Natural killer cell treated with Interleukin-12 subunit alpha and Interleukin-12 subunit beta and Interleukin-15 and Interleukin-18, amount 100 ng/mL, for 72 hours (primary cell): ENCODE measurements around the gene ELAVL2. TPM values are rescaled to one million over a fixed set of nuclear protein-coding genes. Genes with fewer than 3 reads are reported as not detected.

ENCODE experiments used
- ATAC-seq, 2 donors: fragments of 150-1000 bp; cut with Tn5 transposase in 1 of 2; sonication (Bioruptor Pico), chemical (Tn5 transposase) in 1 of 2; 2 replicates each; pipeline ENCODE4 v1.10.0; 2021
- DNase-seq: peaks from one replicate; pipeline ENCODE4 v3.0.0; 2022; ENCODE audit warnings: low spot score
- H3K27ac Mint-ChIP-seq, 2 donors: 1 replicate in 1 of 2; 2 replicates in 1 of 2; pipeline ENCODE4 v1.8.0; 2022; ENCODE audit warnings: mixed read lengths in 2 of 2, mild to moderate bottlenecking in 1 of 2, moderate library complexity in 1 of 2
- H3K27me3 Mint-ChIP-seq, 2 donors: 1 replicate in 1 of 2; 2 replicates in 1 of 2; pipeline ENCODE4 v1.8.0; 2022; ENCODE audit warnings: mixed read lengths in 2 of 2
- H3K36me3 Mint-ChIP-seq: one replicate; pipeline ENCODE4 v1.8.0; 2022; ENCODE audit warnings: mixed read lengths
- H3K4me1 Mint-ChIP-seq, 2 donors: 1 replicate in 1 of 2; 2 replicates in 1 of 2; pipeline ENCODE4 v1.8.0; 2022; ENCODE audit warnings: low read depth in 2 of 2, mixed read lengths in 2 of 2, mild to moderate bottlenecking in 1 of 2
- H3K4me3 Mint-ChIP-seq: one replicate; pipeline ENCODE4 v1.8.0; 2022; ENCODE audit warnings: mixed read lengths
- H3K9me3 Mint-ChIP-seq: 2 replicates; pipeline ENCODE4 v1.8.0; 2022; ENCODE audit warnings: mixed read lengths
- total RNA-seq, 2 donors: library from RNA; stranded (reverse); gene quantifications; one replicate each; pipeline ENCODE4 v1.2.3, GENCODE V29; 2022

Gene ELAVL2
- not detected for total RNA-seq

GRCh38 chr9:23826120-23826629 is at the start of gene ELAVL2:
Gene ELAVL2 (minus strand): TSS chr9:23826240. CDS start chr9:23762234, 64,006 bp downstream.
- no peak within 1 kb of the TSS for H3K27ac Mint-ChIP-seq
- H3K36me3 Mint-ChIP-seq = no peaks in the 10 kb centered on the region
- H3K27me3 Mint-ChIP-seq = peaks cover 0 to 11% of the 10 kb centered on the region in 2 donors
- H3K4me1 Mint-ChIP-seq = no peaks in the 10 kb centered on the region
- H3K4me3 Mint-ChIP-seq = no peak within 1 kb of the TSS
- no peak for DNase-seq
- ATAC-seq = no peak
- H3K9me3 Mint-ChIP-seq = peaks cover 3% of the 10 kb centered on the region

- DNase-seq (no peak), ATAC-seq (no peak)
- Mint-ChIP-seq H3K36me3 (peaks cover 8% of the 10 kb centered on the region), H3K9me3 (peaks cover 14% of the 10 kb centered on the region), H3K4me1 (no peaks in the 10 kb centered on the region), H3K27ac (no peak overlapping the region), H3K27me3 (no peaks in the 10 kb centered on the region), H3K4me3 (no peak overlapping the region)
Measured at GRCh38 chr9:23858234-23858633, 32.2 kb upstream of the ELAVL2 start.

GRCh38 chr9:23855873-23856604 is 30.0 kb upstream of the ELAVL2 start:
- Mint-ChIP-seq H3K4me3 (no peak overlapping the region), H3K27me3 (peaks cover 4 to 6% of the 10 kb centered on the region in 2 donors), H3K27ac (no peak overlapping the region), H3K9me3 (peaks cover 4% of the 10 kb centered on the region), H3K4me1 (no peaks in the 10 kb centered on the region), H3K36me3 (peaks cover 13% of the 10 kb centered on the region)
- ATAC-seq (no peak), DNase-seq (no peak)

- H3K4me1 Mint-ChIP-seq = no peaks in the 10 kb centered on the region
- H3K9me3 Mint-ChIP-seq = peaks cover 13% of the 10 kb centered on the region
- DNase-seq = no peak
Measured at GRCh38 chr9:23850690-23851629, 24.9 kb upstream of the ELAVL2 start.

GRCh38 chr9:23850242-23850689 is 24.2 kb upstream of the ELAVL2 start:
- H3K4me3 Mint-ChIP-seq = no peak overlapping the region
- ATAC-seq = no peak
- no peak for DNase-seq
- H3K9me3 Mint-ChIP-seq = peaks cover 13% of the 10 kb centered on the region
- H3K27ac Mint-ChIP-seq = no peak overlapping the region
- no peaks in the 10 kb centered on the region for H3K4me1 Mint-ChIP-seq
- peaks cover 21% of the 10 kb centered on the region for H3K36me3 Mint-ChIP-seq
- peaks cover 6 to 9% of the 10 kb centered on the region in 2 donors for H3K27me3 Mint-ChIP-seq

More at GRCh38 chr9:23850690-23851629, 24.9 kb upstream of the ELAVL2 start:
- peaks cover 6 to 9% of the 10 kb centered on the region in 2 donors for H3K27me3 Mint-ChIP-seq
- peaks cover 21% of the 10 kb centered on the region for H3K36me3 Mint-ChIP-seq
- H3K4me3 Mint-ChIP-seq = no peak overlapping the region
- H3K27ac Mint-ChIP-seq = no peak overlapping the region
- no peak for ATAC-seq

GRCh38 chr9:23849379-23850035 is 23.5 kb upstream of the ELAVL2 start:
- Mint-ChIP-seq H3K27ac (no peak overlapping the region), H3K9me3 (peaks cover 13% of the 10 kb centered on the region), H3K27me3 (peaks cover 6 to 9% of the 10 kb centered on the region in 2 donors), H3K36me3 (peaks cover 21% of the 10 kb centered on the region), H3K4me3 (no peak overlapping the region), H3K4me1 (no peaks in the 10 kb centered on the region)
- no peak for ATAC-seq
- no peak for DNase-seq

- Mint-ChIP-seq H3K9me3 (peaks cover 7% of the 10 kb centered on the region), H3K36me3 (no peaks in the 10 kb centered on the region), H3K27ac (no peak overlapping the region), H3K27me3 (no peaks in the 10 kb centered on the region), H3K4me3 (no peak overlapping the region), H3K4me1 (no peaks in the 10 kb centered on the region)
- ATAC-seq (no peak), DNase-seq (no peak)
Measured at GRCh38 chr9:23842565-23843129, 16.6 kb upstream of the ELAVL2 start.

GRCh38 chr9:23841304-23841703 is 15.3 kb upstream of the ELAVL2 start:
- Mint-ChIP-seq H3K27ac (no peak overlapping the region), H3K36me3 (no peaks in the 10 kb centered on the region), H3K4me1 (no peaks in the 10 kb centered on the region), H3K4me3 (no peak overlapping the region), H3K27me3 (no peaks in the 10 kb centered on the region), H3K9me3 (peaks cover 7% of the 10 kb centered on the region)
- ATAC-seq (no peak), DNase-seq (no peak)

GRCh38 chr9:23837038-23837437 is 11.0 kb upstream of the ELAVL2 start:
- ATAC-seq = no peak
- no peaks in the 10 kb centered on the region for H3K4me1 Mint-ChIP-seq
- peaks cover 3% of the 10 kb centered on the region for H3K9me3 Mint-ChIP-seq
- no peaks in the 10 kb centered on the region for H3K27me3 Mint-ChIP-seq
- no peak overlapping the region for H3K4me3 Mint-ChIP-seq
- no peak overlapping the region for H3K27ac Mint-ChIP-seq
- no peaks in the 10 kb centered on the region for H3K36me3 Mint-ChIP-seq
- DNase-seq = no peak

GRCh38 chr9:23830929-23831730 is 5.1 kb upstream of the ELAVL2 start:
- H3K9me3 Mint-ChIP-seq = peaks cover 7% of the 10 kb centered on the region
- H3K27ac Mint-ChIP-seq = no peak overlapping the region
- no peak overlapping the region for H3K4me3 Mint-ChIP-seq
- DNase-seq (no peak), ATAC-seq (no peak)
- H3K36me3 Mint-ChIP-seq = no peaks in the 10 kb centered on the region
- H3K4me1 Mint-ChIP-seq = no peaks in the 10 kb centered on the region
- H3K27me3 Mint-ChIP-seq = peaks cover 0 to 3% of the 10 kb centered on the region in 2 donors

GRCh38 chr9:23830476-23830805 is 4.4 kb upstream of the ELAVL2 start:
- DNase-seq (no peak), ATAC-seq (no peak)
- Mint-ChIP-seq H3K36me3 (no peaks in the 10 kb centered on the region), H3K4me3 (no peak overlapping the region), H3K27me3 (peaks cover 0 to 3% of the 10 kb centered on the region in 2 donors), H3K27ac (no peak overlapping the region), H3K4me1 (no peaks in the 10 kb centered on the region), H3K9me3 (peaks cover 7% of the 10 kb centered on the region)

- H3K9me3 Mint-ChIP-seq = peaks cover 7% of the 10 kb centered on the region
- no peaks in the 10 kb centered on the region for H3K4me1 Mint-ChIP-seq
- DNase-seq = no peak
- ATAC-seq = no peak
- H3K36me3 Mint-ChIP-seq = no peaks in the 10 kb centered on the region
- H3K27me3 Mint-ChIP-seq = peaks cover 0 to 3% of the 10 kb centered on the region in 2 donors
- no peak overlapping the region for H3K27ac Mint-ChIP-seq
- H3K4me3 Mint-ChIP-seq = no peak overlapping the region
Measured at GRCh38 chr9:23829580-23830475, 3.8 kb upstream of the ELAVL2 start.
